Measurements from ENCODE around the gene RPP38. TPM values are rescaled to one million over a fixed set of nuclear protein-coding genes. Genes with fewer than 3 reads are reported as not detected.

Gene RPP38
- total RNA-seq, 1 experiment from 2014 or later, result 40.7 TPM

DNA sequence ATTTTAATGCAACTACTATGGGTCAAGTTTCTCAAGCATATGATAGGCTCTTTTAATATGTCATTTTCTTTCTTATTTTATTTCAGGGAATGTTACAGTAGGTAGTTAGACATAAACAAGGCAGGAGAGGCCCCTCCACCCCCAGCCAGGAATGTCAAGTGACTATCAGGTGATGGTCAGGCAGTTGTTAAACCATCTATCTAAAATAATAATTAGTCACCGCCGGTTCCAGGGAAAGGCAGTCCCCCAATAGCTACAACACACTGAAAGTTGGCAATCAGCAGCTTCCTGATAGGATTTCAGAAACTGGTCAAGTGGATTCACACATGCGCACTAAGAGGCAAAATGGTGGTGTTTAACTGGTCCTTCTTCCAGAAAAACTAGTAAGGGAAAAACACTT, 44.1 kb upstream of the RPP38 start:
- no peak overlapping the region for H3K4me3 ChIP-seq (ENCODE audit: low read depth, low read length)
- BruUV-seq (replicated peaks), result no TSS peak
- Mint-ChIP-seq H3K4me1 (ENCODE audit: low read depth, unreplicated experiment) (no peaks in the 10 kb centered on the region), H3K27ac (ENCODE audit: unreplicated experiment) (no peak overlapping the region), H3K9me3 (ENCODE audit: unreplicated experiment) (no peaks in the 10 kb centered on the region), H3K27me3 (ENCODE audit: insufficient read depth, unreplicated experiment) (peaks cover 2% of the 10 kb centered on the region), H3K4me3 (ENCODE audit: unreplicated experiment) (no peak overlapping the region), H3K36me3 (ENCODE audit: insufficient read depth, unreplicated experiment) (no peaks in the 10 kb centered on the region)
- no peak for DNase-seq
- intact Hi-C loops (cut with micrococcal nuclease; ENCODE audit: unreplicated experiment), result no loop called here
- ChIA-PET POLR2A (no interaction called here), CTCF (no interaction called here)
- H3K27me3 ChIP-seq (replicated peaks; ENCODE audit: control insufficient read depth, insufficient read depth, low read length), result no peaks in the 10 kb centered on the region
- H3K36me3 ChIP-seq (ENCODE audit: control insufficient read depth, insufficient read depth, low read length), result no peaks in the 10 kb centered on the region
- TF ChIP-seq, protein P1, sequence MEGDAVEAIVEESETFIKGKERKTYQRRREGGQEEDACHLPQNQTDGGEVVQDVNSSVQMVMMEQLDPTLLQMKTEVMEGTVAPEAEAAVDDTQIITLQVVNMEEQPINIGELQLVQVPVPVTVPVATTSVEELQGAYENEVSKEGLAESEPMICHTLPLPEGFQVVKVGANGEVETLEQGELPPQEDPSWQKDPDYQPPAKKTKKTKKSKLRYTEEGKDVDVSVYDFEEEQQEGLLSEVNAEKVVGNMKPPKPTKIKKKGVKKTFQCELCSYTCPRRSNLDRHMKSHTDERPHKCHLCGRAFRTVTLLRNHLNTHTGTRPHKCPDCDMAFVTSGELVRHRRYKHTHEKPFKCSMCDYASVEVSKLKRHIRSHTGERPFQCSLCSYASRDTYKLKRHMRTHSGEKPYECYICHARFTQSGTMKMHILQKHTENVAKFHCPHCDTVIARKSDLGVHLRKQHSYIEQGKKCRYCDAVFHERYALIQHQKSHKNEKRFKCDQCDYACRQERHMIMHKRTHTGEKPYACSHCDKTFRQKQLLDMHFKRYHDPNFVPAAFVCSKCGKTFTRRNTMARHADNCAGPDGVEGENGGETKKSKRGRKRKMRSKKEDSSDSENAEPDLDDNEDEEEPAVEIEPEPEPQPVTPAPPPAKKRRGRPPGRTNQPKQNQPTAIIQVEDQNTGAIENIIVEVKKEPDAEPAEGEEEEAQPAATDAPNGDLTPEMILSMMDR (IDR thresholded peaks at IDR 0.05; ENCODE audit: insufficient read depth in 1 of 2, low read depth in 1 of 2, low read length in 1 of 2, severe bottlenecking in 1 of 2, unreplicated experiment in 1 of 2), result no peak
- H3K4me1 ChIP-seq, result no peaks in the 10 kb centered on the region
- H3K9me3 ChIP-seq, result no peaks in the 10 kb centered on the region

- Mint-ChIP-seq H3K4me3 (ENCODE audit: unreplicated experiment) (no peak overlapping the region), H3K9me3 (ENCODE audit: unreplicated experiment) (peaks cover 17% of the 10 kb centered on the region), H3K4me1 (ENCODE audit: low read depth, unreplicated experiment) (no peaks in the 10 kb centered on the region), H3K27ac (ENCODE audit: unreplicated experiment) (no peak overlapping the region), H3K36me3 (ENCODE audit: insufficient read depth, unreplicated experiment) (no peaks in the 10 kb centered on the region), H3K27me3 (ENCODE audit: insufficient read depth, unreplicated experiment) (peaks cover 2% of the 10 kb centered on the region)
- intact Hi-C loops (cut with micrococcal nuclease; ENCODE audit: unreplicated experiment), result no loop called here
- no peak for DNase-seq
- peaks cover 14% of the 10 kb centered on the region; the same call in 1 of the 2 replicates for H3K9me3 ChIP-seq
- no peaks in the 10 kb centered on the region for H3K36me3 ChIP-seq (ENCODE audit: control insufficient read depth, insufficient read depth, low read length)
- no peaks in the 10 kb centered on the region for H3K4me1 ChIP-seq
- BruUV-seq (replicated peaks), result no TSS peak
- H3K4me3 ChIP-seq (ENCODE audit: low read depth, low read length), result no peak overlapping the region
- POLR2A ChIA-PET, result no interaction called here
- CTCF ChIA-PET, result no interaction called here
- TF ChIP-seq, protein P1 (IDR thresholded peaks at IDR 0.05; ENCODE audit: insufficient read depth in 1 of 2, low read depth in 1 of 2, low read length in 1 of 2, severe bottlenecking in 1 of 2, unreplicated experiment in 1 of 2), result no peak
- no peaks in the 10 kb centered on the region for H3K27me3 ChIP-seq (replicated peaks; ENCODE audit: control insufficient read depth, insufficient read depth, low read length)
Measured at GRCh38 chr10:15058689-15059088, 38.5 kb upstream of the RPP38 start.

GRCh38 chr10:15059914-15060313, 37.2 kb upstream of the RPP38 start:
- TF ChIP-seq, protein P1 (IDR thresholded peaks at IDR 0.05; ENCODE audit: insufficient read depth in 1 of 2, low read depth in 1 of 2, low read length in 1 of 2, severe bottlenecking in 1 of 2, unreplicated experiment in 1 of 2), result no peak
- no peaks in the 10 kb centered on the region for H3K36me3 Mint-ChIP-seq (ENCODE audit: insufficient read depth, unreplicated experiment)
- no peak overlapping the region for H3K4me3 Mint-ChIP-seq (ENCODE audit: unreplicated experiment)
- H3K4me3 ChIP-seq (ENCODE audit: low read depth, low read length), result no peak overlapping the region
- POLR2A ChIA-PET, result no interaction called here
- H3K9me3 ChIP-seq, result peaks cover 14% of the 10 kb centered on the region; the same call in 1 of the 2 replicates
- H3K27me3 Mint-ChIP-seq (ENCODE audit: insufficient read depth, unreplicated experiment), result peaks cover 2% of the 10 kb centered on the region
- no peak overlapping the region for H3K27ac Mint-ChIP-seq (ENCODE audit: unreplicated experiment)
- peaks cover 17% of the 10 kb centered on the region for H3K9me3 Mint-ChIP-seq (ENCODE audit: unreplicated experiment)
- intact Hi-C loops (cut with micrococcal nuclease; ENCODE audit: unreplicated experiment), result no loop called here
- H3K4me1 Mint-ChIP-seq (ENCODE audit: low read depth, unreplicated experiment), result no peaks in the 10 kb centered on the region
- DNase-seq, result no peak
- H3K36me3 ChIP-seq (ENCODE audit: control insufficient read depth, insufficient read depth, low read length), result no peaks in the 10 kb centered on the region
- H3K4me1 ChIP-seq, result no peaks in the 10 kb centered on the region
- no peaks in the 10 kb centered on the region for H3K27me3 ChIP-seq (replicated peaks; ENCODE audit: control insufficient read depth, insufficient read depth, low read length)
- CTCF ChIA-PET, result no interaction called here
- BruUV-seq (replicated peaks), result no TSS peak
